Activated T-cell treated with anti-CD3 and anti-CD28 coated beads, Interleukin-2, amount 50 U/mL, for 72 hours (primary cell): ENCODE results near the gene SLC13A2. TPM values are rescaled to one million over a fixed set of nuclear protein-coding genes. Genes with fewer than 3 reads are reported as not detected.

Experiments used
- ATAC-seq, 2 donors: fragments of 150-1000 bp; cut with Tn5 transposase; replicated peaks in 1 of 2; 2 replicates each; pipeline ENCODE4 v1.10.0; 2021; ENCODE audit warnings: moderate library complexity in 2 of 2, mild to moderate bottlenecking in 1 of 2
- DNase-seq, 2 donors: peaks; one replicate each; pipeline ENCODE4 v3.0.0; 2021 to 2022; ENCODE audit warnings: mixed read lengths in 1 of 2
- H3K27ac Mint-ChIP-seq: one replicate; pipeline ENCODE4 v1.8.0; 2022; ENCODE audit warnings: mild to moderate bottlenecking, moderate library complexity, mixed read lengths
- H3K27me3 Mint-ChIP-seq: one replicate; pipeline ENCODE4 v1.8.0; 2022; ENCODE audit warnings: low read depth, mixed read lengths
- H3K36me3 Mint-ChIP-seq, 2 donors: one replicate each; pipeline ENCODE4 v1.8.0; 2022; ENCODE audit warnings: mixed read lengths in 2 of 2, mild to moderate bottlenecking in 1 of 2; ENCODE audit not compliant: insufficient read depth in 2 of 2
- H3K4me1 Mint-ChIP-seq: one replicate; pipeline ENCODE4 v1.8.0; 2022; ENCODE audit warnings: low read depth, mixed read lengths
- H3K4me3 Mint-ChIP-seq, 2 donors: one replicate each; pipeline ENCODE4 v1.8.0; 2022; ENCODE audit warnings: mild to moderate bottlenecking in 2 of 2, mixed read lengths in 2 of 2, moderate library complexity in 2 of 2
- H3K9me3 Mint-ChIP-seq, 2 donors: one replicate each; pipeline ENCODE4 v1.8.0; 2022; ENCODE audit warnings: mixed read lengths in 2 of 2
- total RNA-seq, 2 donors: library from RNA; stranded (reverse); gene quantifications; one replicate each; pipeline ENCODE4 v1.2.3, GENCODE V29; 2022

SLC13A2 gene
- total RNA-seq, 2 donors from 2014 or later, result not detected

DNA sequence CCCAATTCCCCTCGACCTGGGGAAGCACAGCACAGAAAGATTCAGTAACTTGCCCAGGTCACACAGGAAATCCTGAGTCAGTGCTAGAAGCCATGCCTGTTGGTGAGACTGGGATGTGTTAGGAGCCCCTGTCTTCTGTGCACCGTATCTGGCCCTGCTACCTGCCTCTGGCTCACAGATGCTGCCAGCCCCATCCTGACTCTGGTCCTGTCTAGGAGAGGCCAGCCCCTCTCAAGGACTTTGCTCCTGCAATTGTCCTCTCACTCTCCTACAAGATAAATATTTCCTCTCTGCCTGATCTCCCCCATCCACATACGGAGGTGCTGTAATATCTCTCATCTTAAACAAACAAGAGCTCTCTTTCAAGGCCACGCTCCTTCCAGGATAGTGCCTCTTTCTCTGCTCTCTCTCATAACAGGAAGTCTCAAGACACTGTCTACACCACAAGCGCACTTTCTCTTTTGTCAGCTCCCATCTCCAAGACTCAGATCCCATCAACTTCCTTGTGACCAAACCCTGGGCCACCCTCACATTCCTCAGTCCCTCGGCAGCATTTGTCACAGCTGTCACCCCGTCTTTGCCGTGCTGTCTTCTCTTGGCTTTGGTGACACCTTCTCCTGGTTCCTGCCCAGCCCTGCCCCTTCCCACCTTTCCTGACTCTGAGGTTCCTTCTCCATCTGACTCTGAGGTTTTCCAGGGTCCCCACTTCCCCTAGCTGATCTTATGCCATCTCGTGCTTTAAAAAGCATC lies 1.9 kb downstream of the SLC13A2 start:
- peaks cover 7% of the 10 kb centered on the region for H3K27me3 Mint-ChIP-seq
- H3K27ac Mint-ChIP-seq, result no peak overlapping the region
- ATAC-seq (peak in 1 of 2 donors; percentile 23), DNase-seq (no peak)
- H3K4me3 Mint-ChIP-seq, result no peak overlapping the region
- H3K36me3 Mint-ChIP-seq, result no peaks in the 10 kb centered on the region
- peaks cover 24% of the 10 kb centered on the region for H3K4me1 Mint-ChIP-seq
- H3K9me3 Mint-ChIP-seq, result no peaks in the 10 kb centered on the region

DNA sequence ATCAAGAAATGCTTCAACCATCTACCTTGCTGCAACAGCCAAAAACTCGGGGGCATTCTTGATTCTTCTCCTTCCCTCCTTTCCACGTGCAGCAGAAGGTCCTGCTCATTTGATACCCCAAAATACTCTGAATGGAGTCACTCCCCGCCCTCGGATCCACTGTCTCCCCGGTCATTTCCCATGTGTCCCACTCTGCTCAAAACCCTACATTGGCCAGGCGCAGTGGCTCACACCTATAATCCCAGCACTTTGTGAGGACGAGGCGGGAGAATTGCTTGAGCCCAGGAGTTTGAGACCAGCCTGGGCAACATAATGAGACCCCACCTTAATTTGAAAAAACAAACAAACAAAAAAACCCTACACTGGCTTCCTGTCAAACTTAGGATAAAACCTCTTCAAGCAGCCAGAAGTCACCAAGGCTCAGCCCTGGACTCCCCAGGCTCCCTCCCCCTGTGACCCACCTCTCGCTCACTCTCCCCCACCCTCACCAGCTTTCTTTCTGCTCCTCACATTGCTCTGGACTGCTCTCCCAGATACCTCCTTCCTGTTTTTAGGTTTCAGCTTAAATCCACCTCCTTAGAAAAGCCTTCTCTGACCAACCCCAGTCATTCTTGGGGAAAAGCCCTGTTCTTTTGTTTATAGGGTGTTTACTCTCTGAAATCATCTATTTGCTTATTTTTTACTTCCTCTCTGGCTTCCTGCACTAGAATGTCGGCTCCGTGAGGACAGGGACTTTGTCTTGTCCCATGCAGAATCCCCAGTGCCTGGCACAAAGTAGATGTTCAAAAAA lies 2.8 kb downstream of the SLC13A2 start:
- H3K27ac Mint-ChIP-seq, result no peak overlapping the region
- H3K27me3 Mint-ChIP-seq, result peaks cover 7% of the 10 kb centered on the region
- no peaks in the 10 kb centered on the region for H3K9me3 Mint-ChIP-seq
- H3K36me3 Mint-ChIP-seq, result no peaks in the 10 kb centered on the region
- peaks cover 16% of the 10 kb centered on the region for H3K4me1 Mint-ChIP-seq
- H3K4me3 Mint-ChIP-seq, result no peak overlapping the region
- ATAC-seq (no peak), DNase-seq (no peak)

DNA sequence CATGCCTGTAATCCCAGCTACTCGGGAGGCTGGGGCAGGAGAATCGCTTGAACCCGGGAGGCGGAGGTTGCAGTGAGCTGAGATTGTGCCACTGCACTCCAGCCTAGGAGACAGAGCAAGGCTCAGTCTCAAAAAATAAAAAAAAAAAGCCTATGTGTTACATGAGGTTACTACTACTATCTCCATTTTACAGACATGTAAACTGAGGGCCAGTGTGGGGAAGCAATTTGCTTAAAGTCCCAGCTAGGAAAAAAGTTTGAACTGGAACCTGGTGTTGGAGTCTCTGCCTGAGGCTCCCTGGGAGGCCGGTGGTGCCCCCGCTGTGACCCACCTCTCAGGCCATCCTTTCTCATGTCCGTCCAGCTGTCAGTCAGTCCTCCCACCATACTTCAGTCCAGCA lies 4.5 kb downstream of the SLC13A2 start:
- ATAC-seq (no peak), DNase-seq (no peak)
- H3K9me3 Mint-ChIP-seq, result no peaks in the 10 kb centered on the region
- H3K27ac Mint-ChIP-seq, result no peak overlapping the region
- no peaks in the 10 kb centered on the region for H3K36me3 Mint-ChIP-seq
- H3K4me3 Mint-ChIP-seq, result no peak overlapping the region
- peaks cover 16% of the 10 kb centered on the region for H3K4me1 Mint-ChIP-seq
- H3K27me3 Mint-ChIP-seq, result peaks cover 7% of the 10 kb centered on the region

DNA sequence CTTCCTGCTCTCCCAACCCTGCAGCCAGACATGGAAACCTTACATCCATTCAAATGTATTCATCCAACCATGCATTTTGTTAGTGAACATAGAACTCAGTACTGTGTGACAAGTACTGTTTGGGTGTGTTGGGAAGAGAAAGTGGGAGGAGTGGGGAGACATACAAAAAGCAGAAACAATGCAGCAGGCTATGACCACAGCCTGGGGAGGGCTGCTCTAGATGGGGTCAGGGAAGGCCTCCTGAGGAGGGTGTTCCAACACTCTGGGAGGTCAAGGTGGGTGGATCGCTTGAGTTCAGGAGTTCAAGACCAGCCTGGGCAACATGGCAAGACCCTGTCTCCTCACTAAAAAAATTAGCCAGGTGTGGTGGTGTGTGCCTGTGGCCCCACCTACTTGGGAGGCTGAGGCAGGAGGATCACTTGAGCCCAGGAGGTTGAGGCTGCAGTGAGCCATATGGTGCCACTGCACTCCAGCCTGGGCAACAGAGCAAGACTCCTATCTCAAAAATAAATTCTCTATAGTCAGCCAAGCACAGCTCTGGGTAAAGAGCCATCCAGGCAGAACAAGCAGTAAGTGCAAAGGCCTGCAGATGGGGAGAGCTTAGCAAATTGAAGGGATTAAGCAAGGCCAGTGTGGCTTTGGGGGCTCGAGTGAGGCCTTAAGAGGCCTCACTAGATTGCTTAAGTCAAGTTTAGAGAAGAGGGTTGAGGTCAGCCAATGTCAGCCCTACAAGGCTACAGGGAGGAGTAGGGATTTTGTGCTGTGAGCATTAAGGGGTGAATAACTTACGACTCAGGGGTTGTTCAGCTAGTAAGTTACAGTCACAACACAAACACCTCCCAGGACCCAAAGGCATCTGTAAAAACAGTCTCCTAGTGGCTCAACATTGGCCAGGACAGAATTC lies 5.5 kb downstream of the SLC13A2 start:
- Mint-ChIP-seq H3K4me1 (peaks cover 21% of the 10 kb centered on the region), H3K27me3 (peaks cover 7% of the 10 kb centered on the region), H3K36me3 (no peaks in the 10 kb centered on the region), H3K4me3 (no peak overlapping the region), H3K9me3 (no peaks in the 10 kb centered on the region), H3K27ac (no peak overlapping the region)
- DNase-seq, result no peak
- ATAC-seq, result no peak

DNA sequence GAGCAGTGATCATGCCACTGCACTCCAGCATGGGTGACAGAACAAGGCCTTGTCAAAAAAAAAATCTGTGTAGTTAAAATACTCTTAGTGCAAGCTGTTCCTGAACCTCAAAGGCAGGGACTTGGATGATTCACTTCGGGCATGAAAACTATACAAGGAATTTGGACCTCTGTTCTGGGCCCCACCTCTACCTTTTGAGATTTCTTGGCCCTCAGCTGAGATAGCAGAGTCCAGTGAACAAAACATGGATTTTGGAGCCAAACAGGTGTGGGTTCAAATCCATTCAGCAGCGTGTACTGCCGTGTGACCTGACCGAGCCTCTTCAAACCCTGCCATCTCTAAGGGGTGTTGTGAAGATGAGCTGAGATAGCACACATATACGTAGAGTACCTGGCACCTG lies 6.8 kb downstream of the SLC13A2 start:
- peaks cover 7% of the 10 kb centered on the region for H3K27me3 Mint-ChIP-seq
- ATAC-seq (no peak), DNase-seq (no peak)
- no peak overlapping the region for H3K27ac Mint-ChIP-seq
- no peaks in the 10 kb centered on the region for H3K36me3 Mint-ChIP-seq
- no peaks in the 10 kb centered on the region for H3K9me3 Mint-ChIP-seq
- peaks cover 22% of the 10 kb centered on the region for H3K4me1 Mint-ChIP-seq
- no peak overlapping the region for H3K4me3 Mint-ChIP-seq

DNA sequence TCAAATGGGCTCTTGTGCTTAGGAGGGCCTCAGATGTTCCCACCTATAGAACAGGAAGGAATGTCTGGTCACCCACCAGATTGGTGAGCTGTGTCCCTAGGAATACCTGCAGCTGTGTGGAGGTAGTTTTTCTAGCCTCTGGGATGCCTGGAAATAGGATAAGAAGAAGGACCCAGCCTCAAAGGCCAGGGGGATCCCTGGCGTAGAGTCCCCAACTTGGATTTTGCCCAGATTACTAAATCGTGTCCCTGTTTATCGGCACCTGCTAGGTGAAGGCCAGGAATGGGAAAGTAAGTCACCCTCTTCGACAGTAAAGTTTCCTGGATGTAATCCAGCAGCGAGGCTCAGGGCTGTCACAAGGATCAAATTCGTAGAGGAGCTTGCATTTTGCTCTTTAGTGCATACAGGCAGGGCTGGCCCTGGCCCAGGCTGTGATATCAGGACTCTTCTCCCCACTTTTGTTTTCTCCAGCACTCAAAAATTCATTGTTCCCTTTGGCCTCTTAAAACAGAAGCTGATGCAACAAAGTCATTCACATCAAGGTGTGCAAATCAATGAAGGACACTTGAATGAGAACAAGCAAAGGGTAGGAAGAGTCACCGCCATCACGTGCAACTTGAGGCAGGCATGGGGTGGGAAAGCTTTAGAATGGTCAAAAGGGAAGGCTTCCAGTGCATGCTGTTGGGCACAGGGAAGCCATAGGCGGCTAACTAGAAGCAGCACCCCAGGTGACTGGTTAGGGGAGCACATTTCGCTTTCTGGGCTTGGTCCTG lies 7.5 kb downstream of the SLC13A2 start:
- no peaks in the 10 kb centered on the region for H3K36me3 Mint-ChIP-seq
- H3K27me3 Mint-ChIP-seq, result peaks cover 7% of the 10 kb centered on the region
- ATAC-seq, result no peak
- no peak for DNase-seq
- H3K4me1 Mint-ChIP-seq, result peaks cover 16% of the 10 kb centered on the region
- H3K4me3 Mint-ChIP-seq, result no peak overlapping the region
- H3K9me3 Mint-ChIP-seq, result no peaks in the 10 kb centered on the region
- no peak overlapping the region for H3K27ac Mint-ChIP-seq

DNA sequence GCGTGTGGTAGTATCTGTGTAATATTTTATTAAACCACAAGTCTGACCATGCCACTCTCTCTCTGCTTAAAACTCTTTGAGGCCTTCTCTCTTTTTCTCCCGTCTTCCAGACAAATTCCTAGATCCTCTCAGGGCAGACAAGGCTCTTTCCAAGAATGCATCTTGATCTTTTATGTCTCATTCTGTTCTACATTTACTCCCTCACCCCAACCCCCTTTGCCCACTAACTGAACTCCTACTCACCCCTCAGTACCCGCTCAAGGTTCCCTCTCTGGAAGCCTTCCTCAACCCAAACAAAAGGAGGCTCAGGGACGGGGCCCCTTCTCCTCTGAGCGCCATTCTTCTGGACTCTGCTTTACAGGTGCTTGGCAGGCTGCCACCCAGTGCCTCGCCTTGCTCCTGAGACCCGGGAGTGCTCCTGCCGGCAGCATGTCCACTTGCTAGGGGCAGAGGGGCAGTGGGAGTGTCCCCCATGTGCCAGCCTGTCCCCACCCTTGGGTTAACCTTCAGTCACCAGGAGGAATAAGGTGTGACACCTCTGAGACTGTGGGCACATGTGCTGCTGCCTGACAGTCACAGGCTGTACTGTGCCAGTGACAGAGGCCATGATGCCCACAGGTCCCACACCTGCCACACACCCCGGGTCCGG lies 9.2 kb downstream of the SLC13A2 start:
- H3K9me3 Mint-ChIP-seq, result no peaks in the 10 kb centered on the region
- DNase-seq (no peak), ATAC-seq (no peak)
- H3K27ac Mint-ChIP-seq, result no peak overlapping the region
- no peaks in the 10 kb centered on the region for H3K27me3 Mint-ChIP-seq
- no peaks in the 10 kb centered on the region for H3K36me3 Mint-ChIP-seq
- H3K4me3 Mint-ChIP-seq, result no peak overlapping the region
- H3K4me1 Mint-ChIP-seq, result peaks cover 12% of the 10 kb centered on the region

DNA sequence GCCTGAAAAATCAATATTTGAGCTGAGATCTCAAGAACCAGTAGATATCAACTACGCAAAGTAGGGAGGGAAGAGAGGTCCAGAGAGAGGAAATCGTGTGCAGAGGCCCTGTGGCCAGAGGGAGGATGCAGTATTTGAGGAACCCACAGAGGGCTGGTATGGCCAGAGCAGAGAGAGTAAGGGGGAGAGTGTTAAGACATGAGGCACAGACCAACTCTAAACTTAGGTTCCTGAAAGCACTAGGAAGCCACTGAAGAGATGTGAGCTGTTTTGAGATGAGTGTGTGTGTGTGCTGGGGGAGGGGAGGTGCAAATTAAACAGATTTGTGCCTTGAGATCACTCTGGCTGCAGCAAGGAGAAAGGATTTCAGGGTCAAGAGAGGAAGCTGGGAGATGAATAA lies 10.9 kb downstream of the SLC13A2 start:
- DNase-seq, result peak in 1 of 2 donors; percentile 19
- H3K4me1 Mint-ChIP-seq, result peaks cover 12% of the 10 kb centered on the region
- no peak overlapping the region for H3K4me3 Mint-ChIP-seq
- H3K9me3 Mint-ChIP-seq, result no peaks in the 10 kb centered on the region
- H3K27ac Mint-ChIP-seq, result no peak overlapping the region
- ATAC-seq, result peak; percentile 72 to 85
- H3K27me3 Mint-ChIP-seq, result no peaks in the 10 kb centered on the region
- no peaks in the 10 kb centered on the region for H3K36me3 Mint-ChIP-seq

DNA sequence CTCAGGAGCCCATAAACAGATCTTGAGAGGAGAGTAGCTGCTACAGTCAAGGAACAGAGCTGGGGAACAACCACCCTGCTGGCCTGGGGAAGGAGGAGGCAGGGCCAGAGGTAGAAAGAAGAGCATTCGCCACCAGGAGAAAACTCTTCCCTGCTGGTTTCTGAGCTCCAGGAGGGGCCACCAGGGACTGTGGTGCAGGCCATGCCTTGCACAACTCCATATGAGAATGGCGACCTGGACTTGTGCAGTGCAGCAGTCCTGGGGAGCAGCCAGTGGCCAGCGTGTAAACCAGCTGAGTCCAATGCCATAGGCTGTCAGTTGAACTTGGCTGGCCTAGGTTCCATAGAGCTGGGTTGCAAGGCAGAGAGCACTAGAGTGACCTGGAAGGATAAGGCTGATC lies 11.6 kb downstream of the SLC13A2 start:
- ATAC-seq, result no peak

DNA sequence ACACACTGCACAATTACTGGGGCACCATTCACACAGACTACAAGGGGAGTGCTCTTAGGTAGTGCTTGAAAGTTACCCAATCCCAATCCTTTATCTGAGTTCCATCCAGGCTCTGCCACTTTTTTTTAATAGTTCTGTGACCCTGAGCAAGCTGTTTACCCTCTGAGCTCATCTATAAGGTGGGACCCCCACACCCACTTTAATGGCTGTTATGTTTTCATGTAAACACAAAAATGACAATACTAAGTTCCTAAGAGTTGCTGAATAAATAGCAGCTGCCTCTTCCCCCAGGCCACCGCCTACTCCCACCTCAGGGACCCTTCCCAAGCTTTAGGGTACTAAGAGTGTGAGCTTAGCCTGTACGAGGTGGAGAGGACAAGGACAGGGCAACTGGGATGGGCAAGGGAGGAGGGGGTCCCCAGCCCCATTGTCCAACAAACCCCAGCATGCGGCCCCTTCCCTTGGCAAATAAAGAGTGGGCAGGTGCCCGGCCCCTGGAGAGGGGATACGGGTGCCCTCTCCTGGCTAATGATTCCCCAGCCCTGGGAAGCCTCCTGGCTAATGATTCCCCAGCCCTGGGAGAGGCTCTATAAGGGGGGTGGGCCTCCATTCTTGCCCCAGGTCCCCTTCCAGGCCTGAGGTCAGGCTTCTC lies 14.6 kb downstream of the SLC13A2 start:
- peaks cover 5% of the 10 kb centered on the region for H3K27me3 Mint-ChIP-seq
- no peaks in the 10 kb centered on the region for H3K9me3 Mint-ChIP-seq
- H3K27ac Mint-ChIP-seq, result no peak overlapping the region
- no peaks in the 10 kb centered on the region for H3K36me3 Mint-ChIP-seq
- peaks cover 12% of the 10 kb centered on the region for H3K4me1 Mint-ChIP-seq
- ATAC-seq (no peak), DNase-seq (no peak)
- no peak overlapping the region for H3K4me3 Mint-ChIP-seq

More for the DNA sequence above, 11.6 kb downstream of the SLC13A2 start:
- Mint-ChIP-seq H3K27me3 (no peaks in the 10 kb centered on the region), H3K36me3 (no peaks in the 10 kb centered on the region), H3K4me1 (peaks cover 12% of the 10 kb centered on the region), H3K4me3 (no peak overlapping the region), H3K9me3 (no peaks in the 10 kb centered on the region), H3K27ac (no peak overlapping the region)
- DNase-seq, result no peak

DNA sequence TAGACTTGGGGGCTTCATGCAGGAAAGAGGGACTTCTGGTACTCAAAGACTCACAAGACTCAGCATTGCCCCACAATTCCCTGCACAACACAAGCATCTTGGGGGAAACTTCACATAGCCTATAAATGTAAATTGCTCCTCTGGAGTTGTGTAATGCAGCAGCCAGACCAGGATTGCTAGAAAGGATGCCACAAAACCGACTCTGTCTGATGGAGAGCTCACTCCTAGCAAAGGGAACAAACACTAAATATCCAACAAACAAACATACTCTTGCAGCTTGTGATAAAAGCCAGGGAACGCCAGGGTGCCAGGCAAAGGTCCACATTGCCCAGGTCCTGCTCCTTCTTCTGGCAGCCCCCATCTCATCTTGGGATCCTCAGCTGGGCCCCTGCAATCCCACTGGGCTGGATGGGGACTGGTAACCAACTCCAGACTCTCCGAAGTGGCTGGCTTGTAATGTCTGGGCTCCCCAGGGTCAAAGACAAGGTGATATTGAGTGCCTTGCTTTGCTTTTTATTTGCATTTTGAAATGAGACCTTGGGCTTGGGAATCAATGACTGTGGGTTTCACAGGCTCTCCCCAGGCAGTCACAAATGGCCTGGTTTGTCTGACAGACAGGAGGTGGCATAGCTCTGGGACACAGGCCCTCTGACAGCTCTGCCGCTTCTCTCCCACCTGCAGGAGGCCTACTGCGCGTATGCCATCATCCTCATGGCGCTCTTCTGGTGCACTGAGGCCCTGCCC lies 15.3 kb downstream of the SLC13A2 start:
- peaks cover 7% of the 10 kb centered on the region for H3K27me3 Mint-ChIP-seq
- ATAC-seq (no peak), DNase-seq (no peak)
- no peak overlapping the region for H3K27ac Mint-ChIP-seq
- peaks cover 10% of the 10 kb centered on the region for H3K4me1 Mint-ChIP-seq
- H3K36me3 Mint-ChIP-seq, result no peaks in the 10 kb centered on the region
- no peaks in the 10 kb centered on the region for H3K9me3 Mint-ChIP-seq
- no peak overlapping the region for H3K4me3 Mint-ChIP-seq
